HG03066 (cell line): ENCODE results near the gene CIAPIN1.

Experiments
- ATAC-seq: cut with Tn5 transposase; IDR thresholded peaks from one replicate; pipeline ENCODE4 v1.9.1; 2021; ENCODE audit warnings: low read depth; ENCODE audit not compliant: unreplicated experiment

Gene CIAPIN1

GRCh38 chr16:57476546-57477410 is 29.6 kb upstream of the CIAPIN1 start:
- no peak for ATAC-seq

- ATAC-seq, result peak; percentile 93
These were observed 28.6 kb upstream of the CIAPIN1 start for GRCh38 chr16:57475711-57476339.

DNA sequence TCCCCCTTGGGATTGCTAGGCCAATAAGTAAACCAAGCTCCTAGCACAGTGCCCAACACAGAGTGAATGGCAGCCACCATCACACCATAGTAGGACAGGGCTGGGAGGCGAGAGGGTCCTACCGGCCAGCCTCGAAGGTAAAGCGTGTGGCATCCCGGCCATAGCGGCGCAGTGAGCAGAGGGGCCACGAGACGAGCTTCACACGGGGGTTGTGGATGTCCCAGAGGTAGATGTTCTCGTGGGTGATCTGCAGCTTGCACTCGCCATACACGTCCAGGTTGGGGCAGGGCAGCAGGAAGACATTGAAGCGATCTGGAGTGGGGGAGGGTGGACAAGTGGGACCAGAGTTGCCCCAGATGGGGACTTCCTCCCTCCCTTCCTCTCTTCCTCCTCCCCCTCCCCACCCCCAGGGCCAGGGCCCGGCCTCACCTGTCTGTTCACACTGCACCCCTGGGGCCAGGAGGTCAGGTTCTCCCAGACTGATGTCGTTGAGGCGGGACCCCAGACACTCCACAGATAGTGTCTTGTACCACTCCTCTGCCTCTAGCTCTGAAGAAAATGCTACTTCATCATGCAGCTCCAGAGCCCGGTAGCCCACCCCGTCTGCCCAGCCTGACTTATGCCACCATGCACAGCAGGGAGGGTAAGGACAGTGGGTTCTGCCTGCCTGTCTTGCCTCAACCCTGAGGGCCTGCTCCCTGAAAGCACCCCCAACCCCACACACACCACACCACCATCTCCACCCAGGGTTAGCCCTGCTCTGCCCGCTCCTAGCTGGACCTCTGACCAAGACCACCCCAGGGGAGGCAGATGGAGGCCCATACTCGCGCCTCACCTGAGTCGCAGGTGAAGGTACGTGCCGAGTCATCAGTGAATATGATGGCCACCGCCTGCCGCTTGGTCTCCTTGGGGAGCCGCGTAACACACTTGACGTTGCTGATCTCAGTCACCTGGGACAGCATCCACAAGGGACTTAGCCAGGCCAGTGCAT is 27.8 kb upstream of the CIAPIN1 start:
- ATAC-seq, result no peak

GRCh38 chr16:57473906-57474305 is 26.7 kb upstream of the CIAPIN1 start:
- ATAC-seq, result no peak

DNA sequence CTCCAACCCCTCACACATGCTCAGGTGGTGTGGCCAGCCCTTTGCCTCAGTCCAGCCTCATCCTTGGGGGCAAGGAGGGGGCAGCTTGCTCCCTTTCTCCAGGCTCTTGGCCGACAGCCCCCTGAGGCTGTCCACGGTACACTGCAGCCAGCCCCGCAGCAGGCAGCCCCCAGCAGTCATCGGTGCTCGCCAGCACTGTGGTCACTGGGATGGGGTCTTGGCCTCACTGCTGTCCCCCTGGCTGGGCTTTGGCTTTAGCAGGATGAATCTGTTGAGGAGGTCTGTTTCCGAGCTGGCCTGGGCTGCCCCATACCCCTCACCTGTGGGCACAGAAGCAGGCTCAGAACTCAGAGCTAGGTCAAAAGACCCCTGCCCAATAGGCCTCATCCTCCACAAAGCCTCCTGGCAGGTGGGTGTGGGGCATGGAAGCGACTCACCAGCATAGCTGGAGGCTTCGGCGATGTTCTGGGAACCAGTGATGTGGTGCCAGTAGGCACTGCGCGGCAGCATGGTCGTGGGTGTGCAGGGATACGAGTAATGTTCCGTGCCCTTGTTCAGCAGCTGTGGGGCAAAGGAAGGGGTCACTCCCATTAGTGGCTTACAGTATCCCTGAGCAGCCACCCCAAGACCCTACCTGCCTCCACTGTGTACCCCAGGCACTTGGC is 26.1 kb upstream of the CIAPIN1 start:
- no peak for ATAC-seq

DNA sequence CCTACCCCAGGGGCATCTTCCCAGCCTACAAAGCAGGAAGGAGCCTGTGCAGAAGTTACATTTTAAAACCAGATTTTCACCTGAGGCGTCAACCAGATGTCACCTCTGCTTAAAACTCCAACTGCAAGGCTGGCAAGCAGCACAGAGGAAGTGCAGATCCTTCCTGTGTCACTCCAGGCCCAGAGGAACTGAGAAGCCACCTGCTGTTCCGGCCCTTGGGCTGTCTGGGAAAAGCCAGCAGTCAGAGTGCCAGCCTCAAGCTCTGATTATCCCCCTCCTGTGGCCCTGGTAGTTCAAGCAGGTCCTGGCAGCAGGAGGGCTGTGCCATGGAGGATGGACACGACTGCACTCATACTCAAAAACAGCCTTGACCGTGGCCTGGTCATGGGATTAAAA is 25.5 kb upstream of the CIAPIN1 start:
- ATAC-seq, result no peak

- no peak for ATAC-seq
These were observed 24.9 kb upstream of the CIAPIN1 start for GRCh38 chr16:57471852-57472664.

GRCh38 chr16:57471209-57471608 is 24.0 kb upstream of the CIAPIN1 start:
- no peak for ATAC-seq

DNA sequence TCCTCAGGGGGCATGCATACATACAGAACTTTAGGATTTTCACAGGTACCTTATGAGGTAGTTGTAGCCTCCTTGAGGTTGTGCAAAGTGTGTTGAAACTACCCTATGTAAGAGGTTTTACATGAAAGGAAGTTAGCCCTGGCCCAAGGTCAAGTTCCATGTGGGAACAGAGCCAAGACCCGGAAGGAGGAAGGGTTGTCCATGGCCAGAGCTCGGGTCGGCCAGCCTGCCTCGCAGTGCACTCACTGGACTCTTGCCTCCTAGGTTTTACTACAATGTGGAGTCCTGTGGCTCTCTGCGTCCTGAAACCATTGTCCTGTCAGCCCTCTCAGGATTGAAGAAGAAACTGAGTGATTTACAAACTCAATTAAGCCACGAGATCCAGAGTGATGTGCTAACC is 23.5 kb upstream of the CIAPIN1 start:
- no peak for ATAC-seq

GRCh38 chr16:57469917-57470470 is 22.8 kb upstream of the CIAPIN1 start:
- no peak for ATAC-seq

- ATAC-seq, result no peak
These were observed 21.9 kb upstream of the CIAPIN1 start for GRCh38 chr16:57469046-57469445.

GRCh38 chr16:57468346-57468745 is 21.2 kb upstream of the CIAPIN1 start:
- no peak for ATAC-seq

- ATAC-seq, result no peak
These were observed 17.3 kb upstream of the CIAPIN1 start for GRCh38 chr16:57464523-57464922.

GRCh38 chr16:57462978-57463362 is 15.8 kb upstream of the CIAPIN1 start:
- peak; percentile 21 for ATAC-seq

DNA sequence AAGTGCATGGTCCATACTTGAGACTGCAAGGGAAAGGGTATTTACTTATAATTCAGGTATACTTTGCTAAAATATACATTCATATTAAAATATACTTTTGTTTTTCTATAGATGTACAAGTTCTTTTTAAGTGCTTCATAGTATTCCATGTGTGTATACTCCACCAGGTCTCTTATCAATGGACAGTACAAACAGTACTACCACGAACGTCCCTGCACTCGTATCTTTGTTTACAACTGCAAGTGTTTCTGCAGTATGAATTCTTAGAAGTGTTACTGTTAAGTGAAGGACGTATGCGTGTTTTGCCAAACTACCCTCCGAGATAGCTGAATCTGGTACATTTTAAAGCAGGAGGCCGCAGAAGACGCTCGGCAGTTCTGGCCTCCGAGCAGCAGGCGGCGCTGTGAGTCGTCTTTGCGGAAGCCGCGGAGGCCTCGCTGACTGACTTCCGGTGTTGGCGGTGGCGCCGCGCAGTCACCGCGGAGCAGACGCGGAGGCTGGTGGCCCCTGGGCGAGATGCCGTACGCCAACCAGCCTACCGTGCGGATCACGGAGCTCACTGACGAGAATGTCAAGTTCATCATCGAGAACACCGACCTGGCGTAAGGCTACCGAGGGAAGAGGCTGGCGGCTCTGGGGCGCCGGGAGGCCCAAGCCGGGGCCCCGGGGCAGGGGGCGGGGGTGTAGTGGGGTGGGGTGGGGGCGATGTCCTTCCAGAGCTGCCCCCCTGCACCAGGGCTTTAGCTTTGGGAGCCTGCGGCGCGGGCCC is 15.2 kb upstream of the CIAPIN1 start, which contains the start of gene POLR2C:
POLR2C (plus strand) TSS at position 471 of the 769 bp plus-strand sequence; CDS start at position 517, 46 bp downstream.
- peak; percentile 86 for ATAC-seq

- no peak for ATAC-seq
These were observed 4.8 kb upstream of the CIAPIN1 start for GRCh38 chr16:57452021-57452420.

- peak; percentile 36 for ATAC-seq
These were observed 527 bp downstream of the CIAPIN1 start for GRCh38 chr16:57446531-57447185.

DNA sequence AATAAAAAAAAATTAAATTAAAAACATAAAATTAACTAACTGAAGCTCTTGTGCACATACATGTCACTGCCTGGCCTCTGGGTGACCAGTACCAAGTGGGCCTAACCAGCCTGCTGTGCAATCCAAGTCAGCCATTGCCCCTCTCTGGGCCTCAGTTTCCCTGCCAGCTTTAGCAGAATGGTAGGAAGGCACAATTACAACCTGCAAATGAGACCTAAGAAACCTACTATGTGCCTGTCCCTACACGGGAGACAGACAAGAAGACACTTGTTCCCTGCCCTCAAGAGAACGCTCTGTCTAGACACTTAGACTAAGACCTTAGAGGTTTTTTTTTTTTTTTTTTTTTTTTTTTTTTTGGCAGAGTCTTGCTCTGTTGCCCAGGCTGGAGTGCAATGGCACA is 1.7 kb downstream of the CIAPIN1 start:
- ATAC-seq, result no peak
